HepG2 (cell line): ENCODE measurements around the gene KIF24. TPM values are rescaled to one million over a fixed set of nuclear protein-coding genes. Genes with fewer than 3 reads are reported as not detected.

Experiments used
- GLI4 ChIP-seq: sonication (generic); formaldehyde crosslinking; IDR thresholded peaks from 2 replicates; pipeline ENCODE4 v1.5.1; 2020; ENCODE audit warnings: missing genetic modification reagents, mild to moderate bottlenecking, moderate library complexity, borderline replicate concordance
- HDAC6 ChIP-seq: fragments of 200-600 bp; sonication (generic); IDR thresholded peaks from 2 replicates; pipeline ENCODE4 v1.7.0; 2017; ENCODE audit warnings: mild to moderate bottlenecking, antibody characterized with exemption, low read length, low read depth
- HIC2 ChIP-seq: sonication (generic); formaldehyde crosslinking; IDR thresholded peaks from 2 replicates; pipeline ENCODE4 v1.9.0; 2022; ENCODE audit warnings: low read depth, missing genetic modification reagents
- HOXA3 ChIP-seq: sonication (generic); formaldehyde crosslinking; IDR thresholded peaks from 2 replicates; pipeline ENCODE4 v1.5.0; 2020; ENCODE audit warnings: missing genetic modification reagents
- IKZF1 ChIP-seq: fragments of 450-650 bp; IDR thresholded peaks from 2 replicates; pipeline ENCODE4 v1.7.1; 2016
- IRF1 ChIP-seq: sonication (generic); formaldehyde crosslinking; IDR thresholded peaks from 2 replicates; pipeline ENCODE4 v1.4.0; 2020; ENCODE audit warnings: low read depth, mild to moderate bottlenecking, missing genetic modification reagents
- MAFG ChIP-seq: sonication (generic); formaldehyde crosslinking; IDR thresholded peaks from 2 replicates; pipeline ENCODE4 v1.5.1; 2020; ENCODE audit warnings: mild to moderate bottlenecking, missing genetic modification reagents
- NR2F6 ChIP-seq, 2 experiments: IDR thresholded peaks; 2 replicates each; pipeline ENCODE4 v1.6.1; 2016; ENCODE audit warnings: antibody characterized with exemption in 1 of 2, mild to moderate bottlenecking in 1 of 2
- PLSCR1 ChIP-seq: sonication (generic); formaldehyde crosslinking; IDR thresholded peaks from 2 replicates; pipeline ENCODE4 v1.5.0; 2020; ENCODE audit warnings: missing genetic modification reagents, mild to moderate bottlenecking, borderline replicate concordance
- RFXAP ChIP-seq: sonication (generic); formaldehyde crosslinking; IDR thresholded peaks from 2 replicates; pipeline ENCODE4 v1.4.0; 2020; ENCODE audit warnings: missing genetic modification reagents, borderline replicate concordance
- SUZ12 ChIP-seq: fragments of 150-350 bp; IDR thresholded peaks from 2 replicates; pipeline ENCODE4 v1.6.1; 2014; ENCODE audit warnings: low read depth, low read length
- ZFP82 ChIP-seq: sonication (generic); formaldehyde crosslinking; IDR thresholded peaks from 2 replicates; pipeline ENCODE4 v1.5.1; 2020; ENCODE audit warnings: mild to moderate bottlenecking, missing genetic modification reagents, borderline replicate concordance
- ZNF280B ChIP-seq: sonication (generic); formaldehyde crosslinking; IDR thresholded peaks from 2 replicates; pipeline ENCODE4 v1.5.0; 2020; ENCODE audit warnings: missing genetic modification reagents, mild to moderate bottlenecking, borderline replicate concordance
- ZNF326 ChIP-seq: sonication (generic); formaldehyde crosslinking; IDR thresholded peaks from 2 replicates; pipeline ENCODE4 v1.4.0; 2020; ENCODE audit warnings: missing genetic modification reagents, borderline replicate concordance
- ZNF329 ChIP-seq: sonication (generic); formaldehyde crosslinking; IDR thresholded peaks from 2 replicates; pipeline ENCODE4 v1.9.0; 2021; ENCODE audit warnings: low read depth, mild to moderate bottlenecking, missing genetic modification reagents
- ZNF331 ChIP-seq: sonication (generic); formaldehyde crosslinking; IDR thresholded peaks from 2 replicates; pipeline ENCODE4 v1.4.0; 2020; ENCODE audit warnings: missing genetic modification reagents
- ZNF367 ChIP-seq: sonication (generic); formaldehyde crosslinking; IDR thresholded peaks from 2 replicates; pipeline ENCODE4 v1.4.0; 2020; ENCODE audit warnings: missing genetic modification reagents, borderline replicate concordance
- ZNF512B ChIP-seq: sonication (generic); formaldehyde crosslinking; IDR thresholded peaks from 2 replicates; pipeline ENCODE4 v1.5.1; 2020; ENCODE audit warnings: missing genetic modification reagents, mild to moderate bottlenecking, borderline replicate concordance
- ZNF644 ChIP-seq: IDR thresholded peaks from 2 replicates; pipeline ENCODE4 v1.6.1; 2016; ENCODE audit warnings: low read depth
- ZNF766 ChIP-seq: sonication (generic); formaldehyde crosslinking; IDR thresholded peaks from 2 replicates; pipeline ENCODE4 v1.5.0; 2020; ENCODE audit warnings: missing genetic modification reagents, borderline replicate concordance
- ZNF777 ChIP-seq: sonication (generic); formaldehyde crosslinking; IDR thresholded peaks from 2 replicates; pipeline ENCODE4 v1.4.0; 2020; ENCODE audit warnings: missing genetic modification reagents
- ZNF816 ChIP-seq: sonication (generic); formaldehyde crosslinking; IDR thresholded peaks from 2 replicates; pipeline ENCODE4 v1.8.0; 2022; ENCODE audit warnings: missing genetic modification reagents, mild to moderate bottlenecking, borderline replicate concordance
- polyA plus RNA-seq, 8 experiments: library from polyadenylated mRNA; depleted of rRNA in 3 of 8; stranded (reverse) in 7 of 8; unstranded in 1 of 8; fragments of >200 nt; fragmentation: Illumina TruSeq in 4 of 8; extraction: Trizol in 4 of 8; gene quantifications; 2 replicates each; pipeline versions ENCODE4 v1.2.1 to v1.2.3, GENCODE V29; 2011 to 2016; ENCODE audit warnings: low read depth in 4 of 8, missing spikeins in 1 of 8, mixed read lengths in 1 of 8; ENCODE audit not compliant: insufficient read depth in 1 of 8
- total RNA-seq, 5 experiments: library from RNA; depleted of rRNA; stranded (reverse); fragments of >200 nt; fragmentation: Illumina TruSeq; extraction: Trizol; gene quantifications; 2 replicates each; pipeline ENCODE4 v1.2.3, GENCODE V29; 2016; ENCODE audit warnings: low read depth in 1 of 5

KIF24 gene
- total and polyA plus RNA-seq, 2 of the 13 experiments (the other 11 are each of a cell fraction or from before 2014, with no cell fraction given): 1.1 to 3.0 TPM

GRCh38 chr9:34328987-34329832 is at the start of gene KIF24, which contains the start of gene NUDT2 (continued):
- TF ChIP-seq HOXA3 (CRISPR knock-in tag): peak; percentile 59; the same call in 1 of the 2 replicates
- no peak for TF ChIP-seq ZNF367 (CRISPR knock-in tag)
- TF ChIP-seq ZNF512B (CRISPR knock-in tag): no peak
- peak; percentile 16; the same call in 1 of the 2 replicates for TF ChIP-seq ZNF280B (CRISPR knock-in tag)
- TF ChIP-seq HIC2 (CRISPR knock-in tag): no peak
- TF ChIP-seq ZNF777 (CRISPR knock-in tag): peak; percentile 81
- no peak for TF ChIP-seq IKZF1
- TF ChIP-seq NR2F6 (IDR thresholded peaks at IDR 0.05): no peak
- TF ChIP-seq NR2F6 (CRISPR knock-in tag; IDR thresholded peaks at IDR 0.05): no peak
- no peak for TF ChIP-seq ZNF766 (CRISPR knock-in tag)
- TF ChIP-seq ZNF329 (CRISPR knock-in tag): no peak
- no peak for TF ChIP-seq ZNF326
- no peak for TF ChIP-seq ZNF331 (CRISPR knock-in tag)
- TF ChIP-seq HDAC6: no peak
- peak; percentile 72; the same call in 1 of the 2 replicates for TF ChIP-seq RFXAP (CRISPR knock-in tag)
- no peak for TF ChIP-seq PLSCR1 (CRISPR knock-in tag)
- TF ChIP-seq ZFP82 (CRISPR knock-in tag): no peak
- TF ChIP-seq GLI4 (CRISPR knock-in tag): no peak
- TF ChIP-seq IRF1 (CRISPR knock-in tag): no peak
- no peak for TF ChIP-seq ZNF644
- no peak for TF ChIP-seq ZNF816 (CRISPR knock-in tag)
- no peak for TF ChIP-seq SUZ12
- no peak for TF ChIP-seq MAFG (CRISPR knock-in tag)
